ENCODE data around the gene DNAJC24. TPM values are rescaled to one million over a fixed set of nuclear protein-coding genes. Genes with fewer than 3 reads are reported as not detected.

Gene DNAJC24
- total RNA-seq, 1 donor from 2014 or later: 11.0 TPM

DNA sequence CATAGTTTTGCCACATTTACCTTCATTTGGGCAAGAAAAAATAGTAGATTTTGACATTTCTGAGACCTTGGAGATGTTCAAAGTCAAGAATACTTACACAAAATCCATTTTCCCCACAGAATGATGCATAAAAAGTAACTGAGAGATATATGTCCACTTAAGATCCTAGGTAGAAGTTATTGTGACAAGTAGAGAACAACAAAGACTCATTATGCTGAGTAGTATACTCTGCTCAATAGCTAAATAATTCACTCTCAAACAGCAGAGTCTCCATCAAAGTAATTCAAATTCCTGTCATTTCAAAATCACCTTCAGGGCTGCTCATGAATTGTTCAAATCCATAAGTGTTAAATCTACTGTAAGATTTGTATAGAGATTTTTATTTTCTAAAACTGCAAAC is 104.4 kb downstream of the DNAJC24 start:
- H3K4me3 ChIP-seq: no peak overlapping the region
- DNase-seq (ENCODE audit: extremely low spot score in 2 of 2): no peak
- no peak overlapping the region for H3K27ac ChIP-seq
- TF ChIP-seq, protein P1, sequence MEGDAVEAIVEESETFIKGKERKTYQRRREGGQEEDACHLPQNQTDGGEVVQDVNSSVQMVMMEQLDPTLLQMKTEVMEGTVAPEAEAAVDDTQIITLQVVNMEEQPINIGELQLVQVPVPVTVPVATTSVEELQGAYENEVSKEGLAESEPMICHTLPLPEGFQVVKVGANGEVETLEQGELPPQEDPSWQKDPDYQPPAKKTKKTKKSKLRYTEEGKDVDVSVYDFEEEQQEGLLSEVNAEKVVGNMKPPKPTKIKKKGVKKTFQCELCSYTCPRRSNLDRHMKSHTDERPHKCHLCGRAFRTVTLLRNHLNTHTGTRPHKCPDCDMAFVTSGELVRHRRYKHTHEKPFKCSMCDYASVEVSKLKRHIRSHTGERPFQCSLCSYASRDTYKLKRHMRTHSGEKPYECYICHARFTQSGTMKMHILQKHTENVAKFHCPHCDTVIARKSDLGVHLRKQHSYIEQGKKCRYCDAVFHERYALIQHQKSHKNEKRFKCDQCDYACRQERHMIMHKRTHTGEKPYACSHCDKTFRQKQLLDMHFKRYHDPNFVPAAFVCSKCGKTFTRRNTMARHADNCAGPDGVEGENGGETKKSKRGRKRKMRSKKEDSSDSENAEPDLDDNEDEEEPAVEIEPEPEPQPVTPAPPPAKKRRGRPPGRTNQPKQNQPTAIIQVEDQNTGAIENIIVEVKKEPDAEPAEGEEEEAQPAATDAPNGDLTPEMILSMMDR (IDR thresholded peaks at IDR 0.05): no peak
- TF ChIP-seq POLR2AphosphoS5 (IDR thresholded peaks at IDR 0.05; ENCODE audit: insufficient read depth in 1 of 2, low read depth in 1 of 2) (no peak), POLR2A (IDR thresholded peaks at IDR 0.05) (no peak)
- H3K36me3 ChIP-seq: peaks cover 0 to under 1% of the 10 kb centered on the region in 2 donors
- no peaks in the 10 kb centered on the region for H3K27me3 ChIP-seq
- no peaks in the 10 kb centered on the region for H3K4me1 ChIP-seq
- H3K9me3 ChIP-seq: no peaks in the 10 kb centered on the region
- intact Hi-C loops (cut with DNase I): no loop called here

DNA sequence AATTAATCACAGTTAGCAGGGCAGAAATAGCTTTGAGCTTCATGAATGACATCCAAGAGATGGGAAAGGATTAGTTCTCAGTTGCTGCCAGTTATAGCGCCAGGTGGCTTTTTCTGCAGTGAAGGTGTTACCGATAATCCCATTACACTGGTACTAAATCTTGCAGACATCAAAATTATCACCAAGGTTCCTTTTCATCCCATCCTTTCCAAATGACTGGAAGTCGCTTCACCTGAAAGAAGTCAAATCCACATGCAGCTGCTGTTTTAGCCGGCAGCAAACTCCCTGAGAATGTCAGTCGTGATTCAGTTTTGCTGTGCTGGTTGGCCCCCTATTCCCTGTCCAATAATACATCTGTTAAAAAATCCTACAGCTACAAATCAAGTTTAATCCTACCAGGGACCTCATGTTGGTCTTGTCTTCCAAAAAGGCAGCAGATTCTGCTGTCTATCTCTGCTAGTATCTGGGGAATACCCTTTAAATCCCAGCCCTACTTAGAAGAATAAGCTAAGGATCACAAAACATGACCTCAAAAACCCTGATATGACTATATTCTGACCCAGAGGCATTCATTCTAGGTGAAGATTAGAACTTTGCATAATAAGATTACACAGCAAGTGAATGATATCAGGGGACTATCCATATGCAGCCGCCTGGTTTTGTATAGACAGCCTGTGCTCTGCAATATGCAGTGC is 108.0 kb downstream of the DNAJC24 start:
- H3K27me3 ChIP-seq: no peaks in the 10 kb centered on the region
- H3K4me1 ChIP-seq: no peaks in the 10 kb centered on the region
- H3K36me3 ChIP-seq: no peaks in the 10 kb centered on the region
- DNase-seq (ENCODE audit: extremely low spot score in 2 of 2): no peak
- H3K27ac ChIP-seq: no peak overlapping the region
- no peaks in the 10 kb centered on the region for H3K9me3 ChIP-seq
- no peak for TF ChIP-seq POLR2AphosphoS5 (IDR thresholded peaks at IDR 0.05; ENCODE audit: insufficient read depth in 1 of 2, low read depth in 1 of 2)
- no peak for TF ChIP-seq POLR2A (IDR thresholded peaks at IDR 0.05)
- TF ChIP-seq, protein P1 (IDR thresholded peaks at IDR 0.05): no peak
- H3K4me3 ChIP-seq: no peak overlapping the region
- intact Hi-C loops (cut with DNase I): no loop called here

DNA sequence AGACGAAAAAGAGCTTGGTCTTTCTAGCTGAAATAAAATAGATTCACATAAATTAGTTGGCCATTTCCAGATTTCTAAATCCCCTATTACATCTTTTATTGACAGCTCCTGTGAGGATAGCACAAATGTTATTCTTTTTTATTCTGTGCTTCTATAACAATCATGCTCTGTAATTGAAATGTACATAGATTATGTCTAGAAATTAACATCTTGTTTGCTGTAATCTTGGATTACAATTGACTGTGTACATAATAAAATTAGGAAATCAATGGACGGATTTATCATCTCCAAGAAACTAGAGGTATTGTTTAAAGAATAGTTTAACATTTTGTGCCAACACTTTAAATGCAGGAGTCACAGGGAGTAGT is 108.5 kb downstream of the DNAJC24 start:
- no peak for DNase-seq (ENCODE audit: extremely low spot score in 2 of 2)
- TF ChIP-seq, protein P1 (IDR thresholded peaks at IDR 0.05): no peak
- TF ChIP-seq POLR2A (IDR thresholded peaks at IDR 0.05) (no peak), POLR2AphosphoS5 (IDR thresholded peaks at IDR 0.05; ENCODE audit: insufficient read depth in 1 of 2, low read depth in 1 of 2) (no peak)
- H3K4me3 ChIP-seq: no peak overlapping the region
- H3K4me1 ChIP-seq: no peaks in the 10 kb centered on the region
- no peaks in the 10 kb centered on the region for H3K27me3 ChIP-seq
- intact Hi-C loops (cut with DNase I): no loop called here
- no peaks in the 10 kb centered on the region for H3K9me3 ChIP-seq
- no peak overlapping the region for H3K27ac ChIP-seq
- no peaks in the 10 kb centered on the region for H3K36me3 ChIP-seq

DNA sequence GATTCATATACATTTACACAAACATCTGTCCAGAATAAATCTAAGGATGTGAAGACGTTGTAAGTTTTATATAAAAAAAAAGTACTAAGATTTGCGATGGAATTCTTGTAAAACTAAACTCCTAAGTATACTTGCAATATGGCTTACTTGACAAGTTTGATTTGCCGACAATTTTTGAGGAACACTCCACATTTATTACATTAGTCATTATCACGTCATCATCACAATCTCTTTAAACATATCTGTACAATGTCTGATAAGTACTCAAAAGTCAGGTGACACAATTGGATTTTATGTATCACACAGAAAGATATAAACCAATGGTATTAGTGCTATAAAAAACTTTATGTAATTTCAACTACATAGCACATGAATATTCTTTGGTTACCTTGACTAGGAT is 109.4 kb downstream of the DNAJC24 start:
- no peaks in the 10 kb centered on the region for H3K27me3 ChIP-seq
- DNase-seq (ENCODE audit: extremely low spot score in 2 of 2): no peak
- TF ChIP-seq POLR2AphosphoS5 (IDR thresholded peaks at IDR 0.05; ENCODE audit: insufficient read depth in 1 of 2, low read depth in 1 of 2): no peak
- no peak for TF ChIP-seq POLR2A (IDR thresholded peaks at IDR 0.05)
- TF ChIP-seq, protein P1 (IDR thresholded peaks at IDR 0.05): no peak
- intact Hi-C loops (cut with DNase I): no loop called here
- no peak overlapping the region for H3K4me3 ChIP-seq
- no peaks in the 10 kb centered on the region for H3K4me1 ChIP-seq
- H3K36me3 ChIP-seq: no peaks in the 10 kb centered on the region
- no peak overlapping the region for H3K27ac ChIP-seq
- H3K9me3 ChIP-seq: no peaks in the 10 kb centered on the region

DNA sequence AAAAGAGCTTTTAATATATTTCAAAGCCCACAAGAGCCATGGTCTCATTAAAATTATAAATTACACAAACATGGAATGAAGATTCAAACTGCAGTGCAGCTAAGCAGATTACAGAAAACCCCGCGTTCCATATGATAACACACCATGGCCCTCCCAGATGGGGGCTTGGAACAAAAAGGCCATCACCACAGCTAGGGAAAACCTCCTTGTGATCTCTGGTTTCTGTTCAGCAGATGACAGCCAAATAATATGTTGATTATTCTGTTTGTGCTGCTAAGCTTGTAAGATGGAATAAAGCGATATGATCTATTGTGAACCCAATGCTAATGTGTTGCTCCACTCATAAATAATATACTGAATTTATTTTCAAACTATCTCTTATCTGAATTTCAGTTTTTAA is 111.3 kb downstream of the DNAJC24 start:
- no peaks in the 10 kb centered on the region for H3K27me3 ChIP-seq
- no peaks in the 10 kb centered on the region for H3K9me3 ChIP-seq
- DNase-seq (ENCODE audit: extremely low spot score in 2 of 2): no peak
- intact Hi-C loops (cut with DNase I): no loop called here
- H3K4me3 ChIP-seq: no peak overlapping the region
- no peak overlapping the region for H3K27ac ChIP-seq
- no peaks in the 10 kb centered on the region for H3K4me1 ChIP-seq
- H3K36me3 ChIP-seq: no peaks in the 10 kb centered on the region
- TF ChIP-seq POLR2AphosphoS5 (IDR thresholded peaks at IDR 0.05; ENCODE audit: insufficient read depth in 1 of 2, low read depth in 1 of 2) (no peak), POLR2A (IDR thresholded peaks at IDR 0.05) (no peak)
- TF ChIP-seq, protein P1 (IDR thresholded peaks at IDR 0.05): no peak
